Type B pancreatic cell (in vitro differentiated cells): ENCODE measurements around the gene LDB3. TPM values are rescaled to one million over a fixed set of nuclear protein-coding genes. Genes with fewer than 3 reads are reported as not detected.

Experiments used
- DNase-seq: peaks from one replicate; pipeline ENCODE4 v3.0.0; 2021; ENCODE audit warnings: mixed read lengths; ENCODE audit not compliant: unreplicated experiment; ENCODE audit errors: extremely low spot score
- H3K27ac Mint-ChIP-seq: 2 replicates; pipeline ENCODE4 v1.8.0; 2021; ENCODE audit warnings: mild to moderate bottlenecking, mixed read lengths
- H3K27me3 Mint-ChIP-seq: 2 replicates; pipeline ENCODE4 v1.8.0; 2021; ENCODE audit warnings: mixed read lengths
- H3K36me3 Mint-ChIP-seq: 2 replicates; pipeline ENCODE4 v1.8.0; 2021; ENCODE audit warnings: mixed read lengths
- H3K4me1 Mint-ChIP-seq: one replicate; pipeline ENCODE4 v1.8.0; 2021; ENCODE audit warnings: mixed read lengths; ENCODE audit not compliant: unreplicated experiment
- H3K4me3 Mint-ChIP-seq: 2 replicates; pipeline ENCODE4 v1.8.0; 2021; ENCODE audit warnings: mild to moderate bottlenecking, mixed read lengths
- H3K9me3 Mint-ChIP-seq: 2 replicates; pipeline ENCODE4 v1.8.0; 2021; ENCODE audit warnings: mixed read lengths
- total RNA-seq: library from RNA; stranded (reverse); gene quantifications from 2 replicates; pipeline ENCODE4 v1.2.1, GENCODE V29; 2021; ENCODE audit warnings: low replicate concordance
- TF ChIP-seq, protein P1 (sequence below): fragments of 200-600 bp; sonication (generic); conservative IDR thresholded peaks from 2 replicates; pipeline ENCODE4 v1.5.0; 2021; ENCODE audit warnings: antibody characterized with exemption, mild to moderate bottlenecking

Gene LDB3
- total RNA-seq, 1 donor from 2014 or later, result 0.85 TPM

DNA sequence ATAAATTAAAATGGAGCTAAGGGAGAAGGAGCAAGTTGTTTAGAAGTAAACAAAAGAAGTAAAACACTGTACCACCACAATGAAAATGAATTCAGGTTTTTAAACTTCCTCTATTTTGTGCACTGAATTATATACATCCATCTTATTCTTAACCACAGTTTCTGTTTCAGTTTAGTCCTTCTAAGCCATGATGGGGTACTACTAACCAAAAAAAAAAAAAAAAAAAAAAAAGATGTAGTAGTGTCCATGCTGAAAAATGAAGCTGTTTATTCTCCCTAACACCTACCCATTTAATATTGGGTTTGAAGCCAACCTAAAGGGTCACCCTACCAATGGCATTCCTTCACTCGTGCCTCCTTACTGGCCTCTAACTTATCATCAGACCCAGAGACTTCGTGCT lies 84.7 kb downstream of the LDB3 start:
- peak overlapping the region; percentile 93 for H3K4me3 Mint-ChIP-seq
- no peak for DNase-seq

DNA sequence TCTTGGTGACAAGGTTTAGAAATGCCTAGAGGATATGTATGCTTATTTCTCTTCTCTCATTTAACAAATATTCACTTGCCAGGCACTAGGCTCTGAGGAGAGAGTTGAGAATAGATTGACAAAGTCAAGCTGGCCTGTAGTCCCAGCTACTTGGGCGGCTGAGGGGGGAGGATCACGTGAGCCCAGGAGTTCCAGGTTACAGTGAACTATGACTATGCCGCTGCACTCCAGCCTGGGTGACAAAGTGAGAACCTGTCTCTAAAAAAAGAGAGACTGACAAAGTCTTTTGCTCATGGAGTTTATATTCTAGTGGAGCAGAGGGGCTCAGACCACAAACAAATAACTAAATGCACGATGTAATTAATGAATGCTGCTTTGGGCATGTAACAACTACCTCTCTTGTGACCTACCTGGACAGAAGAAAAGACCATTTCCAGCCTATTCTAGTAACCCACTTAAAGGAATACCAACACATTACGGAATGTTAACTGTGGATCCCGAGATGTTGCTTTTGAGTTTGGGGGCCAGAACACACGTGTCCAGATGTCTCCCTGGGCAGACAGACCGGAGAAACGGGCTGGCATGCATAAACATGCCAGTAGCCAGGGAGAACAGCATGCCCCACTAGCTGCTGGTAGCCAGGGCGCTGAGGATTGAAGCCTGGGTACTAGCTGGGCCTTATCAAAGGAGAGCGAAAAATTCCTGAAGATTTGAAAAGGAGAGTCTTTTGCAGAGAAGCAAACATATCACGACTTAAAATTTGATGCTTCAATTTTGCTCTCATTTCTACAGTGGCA lies 85.5 kb downstream of the LDB3 start:
- H3K36me3 Mint-ChIP-seq, result peaks cover 9% of the 10 kb centered on the region
- TF ChIP-seq, protein P1, sequence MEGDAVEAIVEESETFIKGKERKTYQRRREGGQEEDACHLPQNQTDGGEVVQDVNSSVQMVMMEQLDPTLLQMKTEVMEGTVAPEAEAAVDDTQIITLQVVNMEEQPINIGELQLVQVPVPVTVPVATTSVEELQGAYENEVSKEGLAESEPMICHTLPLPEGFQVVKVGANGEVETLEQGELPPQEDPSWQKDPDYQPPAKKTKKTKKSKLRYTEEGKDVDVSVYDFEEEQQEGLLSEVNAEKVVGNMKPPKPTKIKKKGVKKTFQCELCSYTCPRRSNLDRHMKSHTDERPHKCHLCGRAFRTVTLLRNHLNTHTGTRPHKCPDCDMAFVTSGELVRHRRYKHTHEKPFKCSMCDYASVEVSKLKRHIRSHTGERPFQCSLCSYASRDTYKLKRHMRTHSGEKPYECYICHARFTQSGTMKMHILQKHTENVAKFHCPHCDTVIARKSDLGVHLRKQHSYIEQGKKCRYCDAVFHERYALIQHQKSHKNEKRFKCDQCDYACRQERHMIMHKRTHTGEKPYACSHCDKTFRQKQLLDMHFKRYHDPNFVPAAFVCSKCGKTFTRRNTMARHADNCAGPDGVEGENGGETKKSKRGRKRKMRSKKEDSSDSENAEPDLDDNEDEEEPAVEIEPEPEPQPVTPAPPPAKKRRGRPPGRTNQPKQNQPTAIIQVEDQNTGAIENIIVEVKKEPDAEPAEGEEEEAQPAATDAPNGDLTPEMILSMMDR, result no peak
- H3K9me3 Mint-ChIP-seq, result no peaks in the 10 kb centered on the region

More for the DNA sequence above, 84.7 kb downstream of the LDB3 start:
- Mint-ChIP-seq H3K36me3 (peaks cover 9% of the 10 kb centered on the region), H3K4me1 (peaks cover 28% of the 10 kb centered on the region), H3K9me3 (no peaks in the 10 kb centered on the region), H3K27me3 (no peaks in the 10 kb centered on the region), H3K27ac (peak overlapping the region; percentile 69)
- TF ChIP-seq, protein P1, result no peak

DNA sequence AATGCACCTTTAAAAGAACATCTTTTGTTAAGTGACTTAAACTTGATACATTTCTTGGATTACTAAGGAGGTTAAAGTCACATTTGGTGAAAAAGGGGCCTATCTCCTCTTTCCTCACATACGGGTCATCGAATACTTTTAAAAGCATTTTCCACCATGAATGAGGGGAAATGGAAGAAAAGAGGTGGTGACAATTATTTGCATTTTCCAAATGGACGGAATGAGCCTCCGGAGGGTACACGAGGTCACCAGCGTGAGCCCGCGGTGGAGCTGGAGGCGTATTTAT lies 87.1 kb downstream of the LDB3 start:
- Mint-ChIP-seq H3K4me1 (peaks cover 44% of the 10 kb centered on the region), H3K27ac (peak overlapping the region; percentile 95), H3K4me3 (peak overlapping the region; percentile 93), H3K9me3 (no peaks in the 10 kb centered on the region), H3K36me3 (peaks cover 9% of the 10 kb centered on the region), H3K27me3 (no peaks in the 10 kb centered on the region)
- no peak for DNase-seq
- TF ChIP-seq, protein P1, result no peak

More for the DNA sequence above, 85.5 kb downstream of the LDB3 start:
- no peak for DNase-seq
- Mint-ChIP-seq H3K4me3 (peak overlapping the region; percentile 93), H3K4me1 (peaks cover 31% of the 10 kb centered on the region), H3K27ac (peak overlapping the region; percentile 69), H3K27me3 (no peaks in the 10 kb centered on the region)

DNA sequence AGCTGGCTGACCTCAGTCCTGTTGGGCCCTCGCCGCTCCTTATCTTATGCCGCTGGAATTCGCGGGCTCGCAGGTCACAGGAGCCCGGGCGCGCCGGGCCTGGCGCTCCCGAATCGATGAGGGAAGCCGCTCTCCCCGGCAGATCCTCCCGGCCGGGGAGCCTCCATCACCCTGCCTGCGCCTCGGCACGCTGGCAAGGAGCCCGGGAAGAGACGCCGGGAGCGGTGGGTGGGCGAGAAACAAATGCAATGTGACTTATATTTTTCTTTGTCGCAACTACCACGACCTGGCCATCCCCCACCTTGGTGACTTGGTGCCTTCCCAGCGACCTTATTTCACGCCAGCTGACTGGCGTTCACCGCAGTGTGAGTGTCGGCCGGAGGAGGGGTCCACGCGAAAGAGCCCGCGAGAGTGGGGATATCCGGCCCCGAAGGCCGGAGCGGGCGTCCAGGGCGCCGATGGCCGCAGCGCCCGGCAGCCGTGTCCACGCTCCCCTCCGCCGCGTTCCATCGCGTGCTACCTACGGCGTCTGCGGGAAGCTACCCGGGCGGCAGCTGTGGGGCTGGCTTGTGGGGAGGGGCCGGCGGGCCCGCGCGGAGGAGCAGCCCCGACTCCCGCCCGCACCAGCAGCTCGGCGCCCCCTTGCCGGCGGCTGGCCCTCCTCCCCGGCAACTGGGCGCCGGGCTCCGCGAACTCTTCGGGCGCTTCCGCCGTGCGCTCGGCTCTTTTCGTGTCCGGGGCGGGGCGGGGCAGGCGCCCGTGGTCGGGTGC lies 87.6 kb downstream of the LDB3 start:
- peaks cover 49% of the 10 kb centered on the region for H3K4me1 Mint-ChIP-seq
- TF ChIP-seq, protein P1, result no peak
- peak overlapping the region; percentile 93 for H3K4me3 Mint-ChIP-seq
- peak; percentile 98 for DNase-seq
- H3K36me3 Mint-ChIP-seq, result peaks cover 9% of the 10 kb centered on the region
- H3K27ac Mint-ChIP-seq, result peak overlapping the region; percentile 95
- H3K9me3 Mint-ChIP-seq, result no peaks in the 10 kb centered on the region
- no peaks in the 10 kb centered on the region for H3K27me3 Mint-ChIP-seq

DNA sequence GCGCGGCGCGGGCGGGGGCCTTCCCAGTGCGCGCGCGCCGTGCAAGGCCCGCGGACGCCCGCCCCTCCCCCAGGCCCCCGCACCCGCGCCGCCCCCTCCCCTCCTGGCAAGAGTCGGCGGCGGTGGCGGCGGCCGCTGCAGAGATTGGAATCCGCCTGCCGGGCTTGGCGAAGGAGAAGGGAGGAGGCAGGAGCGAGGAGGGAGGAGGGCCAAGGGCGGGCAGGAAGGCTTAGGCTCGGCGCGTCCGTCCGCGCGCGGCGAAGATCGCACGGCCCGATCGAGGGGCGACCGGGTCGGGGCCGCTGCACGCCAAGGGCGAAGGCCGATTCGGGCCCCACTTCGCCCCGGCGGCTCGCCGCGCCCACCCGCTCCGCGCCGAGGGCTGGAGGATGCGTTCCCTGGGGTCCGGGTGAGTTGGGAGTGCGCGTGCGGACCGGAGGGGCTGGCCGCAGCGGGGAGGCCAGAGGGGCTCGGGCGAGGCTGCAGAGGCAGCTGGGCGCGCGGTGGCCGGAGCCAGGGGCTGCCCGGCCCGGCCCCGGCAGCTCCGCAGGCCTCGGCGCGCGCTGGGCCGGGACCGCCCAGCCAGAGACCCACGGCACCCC lies 88.3 kb downstream of the LDB3 start, which contains the start of gene BMPR1A:
Gene BMPR1A, plus strand, starts transcription at position 109 of the 602 bp plus-strand sequence. CDS start 119,400 bp downstream, outside the sequence.
- TF ChIP-seq, protein P1, result no peak
- Mint-ChIP-seq H3K4me3 (peak within 1 kb of the TSS; percentile 98), H3K4me1 (peaks cover 56% of the 10 kb centered on the region), H3K9me3 (peaks cover 4% of the 10 kb centered on the region), H3K27me3 (no peaks in the 10 kb centered on the region), H3K27ac (peak within 1 kb of the TSS; percentile 95), H3K36me3 (peaks cover 11% of the 10 kb centered on the region)
- peak; percentile 74 for DNase-seq
